ENCODE data around the gene XDH. TPM values are rescaled to one million over a fixed set of nuclear protein-coding genes. Genes with fewer than 3 reads are reported as not detected.

The XDH gene
- polyA plus RNA-seq, 1 donor (not counting 4 experiments of a cell fraction or from before 2014, with no cell fraction given): 40.6 TPM

GRCh38 chr2:31378389-31378788 lies 36.2 kb downstream of the XDH start:
- Histone ChIP-seq H4K20me1 (ENCODE audit: control insufficient read depth, extremely low read depth, insufficient read depth, low read length) (no peaks in the 10 kb centered on the region), H3K36me3 (ENCODE audit: control insufficient read depth in 2 of 2, extremely low read depth in 1 of 2, insufficient read depth in 2 of 2, low read length in 2 of 2) (peaks cover 30 to 57% of the 10 kb centered on the region in 2 experiments), H3K4me1 (ENCODE audit: control insufficient read depth, extremely low read depth, insufficient read depth, low read length) (peaks cover 23% of the 10 kb centered on the region), H3K4me3 (ENCODE audit: control insufficient read depth in 2 of 3, extremely low read depth in 1 of 3, insufficient read depth in 2 of 3, low read depth in 1 of 3, low read length in 3 of 3) (no peak overlapping the region), H3K27me3 (ENCODE audit: control insufficient read depth, extremely low read depth, insufficient read depth, low read length) (no peaks in the 10 kb centered on the region), H3K9me3 (ENCODE audit: control insufficient read depth, low read depth, low read length) (no peaks in the 10 kb centered on the region), H3K9ac (ENCODE audit: control insufficient read depth, extremely low read depth, insufficient read depth, low read length) (no peak overlapping the region), H3K79me2 (ENCODE audit: control insufficient read depth, insufficient read depth, low read length) (no peaks in the 10 kb centered on the region), H2AFZ (ENCODE audit: control insufficient read depth, low read length) (no peak overlapping the region), H3K4me2 (ENCODE audit: control insufficient read depth, extremely low read depth, insufficient read depth, low read depth, low read length) (no peak overlapping the region), H3K9me1 (ENCODE audit: control insufficient read depth, extremely low read depth, insufficient read depth, low read length) (no peaks in the 10 kb centered on the region), H3K27ac (ENCODE audit: control insufficient read depth, insufficient read depth, low read length) (no peak overlapping the region)
- dilution Hi-C loops (cut with MboI; ENCODE audit: extremely low pct_ligation_motif_present, low sequenced_read_pairs): no loop called here
- DNase-seq (ENCODE audit: low read depth, low spot score) (no peak), FAIRE-seq (no peak)
- TF ChIP-seq EZH2 (IDR thresholded peaks at IDR 0.05; ENCODE audit: low read length): no peak
- no peak for TF ChIP-seq CTCF (optimal IDR thresholded peaks at IDR 0.05 in 1 of 3, IDR thresholded peaks at IDR 0.05 in 1 of 3, conservative IDR thresholded peaks at IDR 0.05 in 1 of 3; ENCODE audit: extremely low read depth in 1 of 3, insufficient read depth in 2 of 3, low read length in 3 of 3)

GRCh38 chr2:31373127-31373526 lies 41.4 kb downstream of the XDH start:
- Histone ChIP-seq H3K4me2 (ENCODE audit: control insufficient read depth, extremely low read depth, insufficient read depth, low read depth, low read length) (no peak overlapping the region), H3K27ac (ENCODE audit: control insufficient read depth, insufficient read depth, low read length) (no peak overlapping the region), H3K27me3 (ENCODE audit: control insufficient read depth, extremely low read depth, insufficient read depth, low read length) (no peaks in the 10 kb centered on the region), H3K4me1 (ENCODE audit: control insufficient read depth, extremely low read depth, insufficient read depth, low read length) (no peaks in the 10 kb centered on the region), H3K79me2 (ENCODE audit: control insufficient read depth, insufficient read depth, low read length) (no peaks in the 10 kb centered on the region), H3K4me3 (ENCODE audit: control insufficient read depth in 2 of 3, extremely low read depth in 1 of 3, insufficient read depth in 2 of 3, low read depth in 1 of 3, low read length in 3 of 3) (no peak overlapping the region), H3K36me3 (ENCODE audit: control insufficient read depth in 2 of 2, extremely low read depth in 1 of 2, insufficient read depth in 2 of 2, low read length in 2 of 2) (peaks cover 45 to 53% of the 10 kb centered on the region in 2 experiments), H3K9me3 (ENCODE audit: control insufficient read depth, low read depth, low read length) (no peaks in the 10 kb centered on the region), H4K20me1 (ENCODE audit: control insufficient read depth, extremely low read depth, insufficient read depth, low read length) (no peaks in the 10 kb centered on the region), H3K9ac (ENCODE audit: control insufficient read depth, extremely low read depth, insufficient read depth, low read length) (no peak overlapping the region), H2AFZ (ENCODE audit: control insufficient read depth, low read length) (no peak overlapping the region), H3K9me1 (ENCODE audit: control insufficient read depth, extremely low read depth, insufficient read depth, low read length) (no peaks in the 10 kb centered on the region)
- dilution Hi-C loops (cut with MboI; ENCODE audit: extremely low pct_ligation_motif_present, low sequenced_read_pairs): no loop called here
- FAIRE-seq: no peak
- no peak for TF ChIP-seq EZH2 (IDR thresholded peaks at IDR 0.05; ENCODE audit: low read length)
- no peak for TF ChIP-seq CTCF (optimal IDR thresholded peaks at IDR 0.05 in 1 of 3, IDR thresholded peaks at IDR 0.05 in 1 of 3, conservative IDR thresholded peaks at IDR 0.05 in 1 of 3; ENCODE audit: extremely low read depth in 1 of 3, insufficient read depth in 2 of 3, low read length in 3 of 3)
- DNase-seq (ENCODE audit: low read depth, low spot score): no peak
